GM21423 (cell line): ENCODE measurements around the gene HMCES.

Experiments
- ATAC-seq: cut with Tn5 transposase; IDR thresholded peaks from one replicate; pipeline ENCODE4 v1.9.1; 2021; ENCODE audit warnings: mild to moderate bottlenecking, moderate library complexity; ENCODE audit not compliant: unreplicated experiment

HMCES gene

GRCh38 chr3:129295286-129295685 is 16.6 kb downstream of the HMCES start:
- ATAC-seq = no peak

- ATAC-seq = no peak
Measured at GRCh38 chr3:129304146-129304961, 25.7 kb downstream of the HMCES start.

GRCh38 chr3:129304962-129305222 is 26.2 kb downstream of the HMCES start:
- no peak for ATAC-seq

- no peak for ATAC-seq
Measured at GRCh38 chr3:129305592-129306091, 27.0 kb downstream of the HMCES start.

- ATAC-seq = no peak
Measured at GRCh38 chr3:129308636-129309035, 30.0 kb downstream of the HMCES start.

GRCh38 chr3:129310111-129311011 is 31.7 kb downstream of the HMCES start:
- ATAC-seq = peak; percentile 31

- no peak for ATAC-seq
Measured at GRCh38 chr3:129311054-129311902, 32.6 kb downstream of the HMCES start.

- ATAC-seq = no peak
Measured at GRCh38 chr3:129312021-129312639, 33.5 kb downstream of the HMCES start.

GRCh38 chr3:129312671-129313414 is 34.2 kb downstream of the HMCES start:
- ATAC-seq = no peak

- ATAC-seq = no peak
Measured at GRCh38 chr3:129313415-129313664, 34.7 kb downstream of the HMCES start.

GRCh38 chr3:129313665-129314385 is 35.2 kb downstream of the HMCES start:
- ATAC-seq = no peak

GRCh38 chr3:129314386-129315222 is 35.9 kb downstream of the HMCES start:
- peak; percentile 31 for ATAC-seq

- no peak for ATAC-seq
Measured at GRCh38 chr3:129315223-129315997, 36.7 kb downstream of the HMCES start.

GRCh38 chr3:129315998-129316247 is 37.3 kb downstream of the HMCES start:
- no peak for ATAC-seq

GRCh38 chr3:129316248-129317013 is 37.8 kb downstream of the HMCES start:
- ATAC-seq = peak; percentile 36

GRCh38 chr3:129317014-129317771 is 38.5 kb downstream of the HMCES start:
- ATAC-seq = no peak

- no peak for ATAC-seq
Measured at GRCh38 chr3:129317848-129318247, 39.2 kb downstream of the HMCES start.
